Bronchial epithelial cell (primary cell): ENCODE results near the gene MKS1. TPM values are rescaled to one million over a fixed set of nuclear protein-coding genes. Genes with fewer than 3 reads are reported as not detected.
A peak's percentile ranks its signal among the peaks of the same experiment; 100 is the strongest.

ENCODE experiments used
- DNase-seq: peaks from one replicate; pipeline ENCODE4 v3.0.0-alpha.2; 2010; ENCODE audit warnings: low read depth
- FAIRE-seq: peaks from 2 replicates; lab custom pipeline; 2011; peaks lifted over from hg19 to GRCh38; lab: Jason Lieb, UNC
- H3K27me3 ChIP-seq: 2 replicates; pipeline ENCODE4 v1.5.1; 2011; ENCODE audit warnings: low read length; ENCODE audit not compliant: control insufficient read depth, insufficient read depth
- H3K36me3 ChIP-seq: 2 replicates; pipeline ENCODE4 v1.5.1; 2011; ENCODE audit warnings: low read length; ENCODE audit not compliant: control insufficient read depth, insufficient read depth
- H3K4me3 ChIP-seq: 2 replicates; pipeline ENCODE4 v1.5.1; 2011; ENCODE audit warnings: mild to moderate bottlenecking, low read depth, low read length, control low read depth
- total RNA-seq: library from RNA; depleted of rRNA; stranded (reverse); fragments of >200 nt; gene quantifications from 2 replicates; pipeline ENCODE4 v1.2.1, GENCODE V29; 2014
- TF ChIP-seq, protein P1 (sequence below): IDR thresholded peaks from 2 replicates; pipeline ENCODE4 v1.5.1; 2011; ENCODE audit warnings: mild to moderate bottlenecking, moderate library complexity, low read length, control low read depth, inconsistent platforms; ENCODE audit not compliant: insufficient read depth, severe bottlenecking

MKS1 gene
- total RNA-seq, 1 donor from 2014 or later = 11.1 TPM

GRCh38 chr17:58238147-58238634, 19.1 kb upstream of the MKS1 start, which contains the start of gene LPO:
Gene LPO, plus strand, starts transcription at chr17:58238584. Its CDS starts 4,396 bp downstream, at chr17:58242980.
- TF ChIP-seq, protein P1, sequence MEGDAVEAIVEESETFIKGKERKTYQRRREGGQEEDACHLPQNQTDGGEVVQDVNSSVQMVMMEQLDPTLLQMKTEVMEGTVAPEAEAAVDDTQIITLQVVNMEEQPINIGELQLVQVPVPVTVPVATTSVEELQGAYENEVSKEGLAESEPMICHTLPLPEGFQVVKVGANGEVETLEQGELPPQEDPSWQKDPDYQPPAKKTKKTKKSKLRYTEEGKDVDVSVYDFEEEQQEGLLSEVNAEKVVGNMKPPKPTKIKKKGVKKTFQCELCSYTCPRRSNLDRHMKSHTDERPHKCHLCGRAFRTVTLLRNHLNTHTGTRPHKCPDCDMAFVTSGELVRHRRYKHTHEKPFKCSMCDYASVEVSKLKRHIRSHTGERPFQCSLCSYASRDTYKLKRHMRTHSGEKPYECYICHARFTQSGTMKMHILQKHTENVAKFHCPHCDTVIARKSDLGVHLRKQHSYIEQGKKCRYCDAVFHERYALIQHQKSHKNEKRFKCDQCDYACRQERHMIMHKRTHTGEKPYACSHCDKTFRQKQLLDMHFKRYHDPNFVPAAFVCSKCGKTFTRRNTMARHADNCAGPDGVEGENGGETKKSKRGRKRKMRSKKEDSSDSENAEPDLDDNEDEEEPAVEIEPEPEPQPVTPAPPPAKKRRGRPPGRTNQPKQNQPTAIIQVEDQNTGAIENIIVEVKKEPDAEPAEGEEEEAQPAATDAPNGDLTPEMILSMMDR = no peak
- H3K27me3 ChIP-seq = peaks cover 11% of the 10 kb centered on the region
- DNase-seq (no peak), FAIRE-seq (peak; percentile 66)
- no peaks in the 10 kb centered on the region for H3K36me3 ChIP-seq
- no peak within 1 kb of the TSS for H3K4me3 ChIP-seq

- Histone ChIP-seq H3K36me3 (no peaks in the 10 kb centered on the region), H3K27me3 (peaks cover 2% of the 10 kb centered on the region), H3K4me3 (no peak overlapping the region)
- TF ChIP-seq, protein P1 = no peak
- FAIRE-seq (peak; percentile 89), DNase-seq (no peak)
Measured at GRCh38 chr17:58236394-58236793, 17.3 kb upstream of the MKS1 start.

DNA sequence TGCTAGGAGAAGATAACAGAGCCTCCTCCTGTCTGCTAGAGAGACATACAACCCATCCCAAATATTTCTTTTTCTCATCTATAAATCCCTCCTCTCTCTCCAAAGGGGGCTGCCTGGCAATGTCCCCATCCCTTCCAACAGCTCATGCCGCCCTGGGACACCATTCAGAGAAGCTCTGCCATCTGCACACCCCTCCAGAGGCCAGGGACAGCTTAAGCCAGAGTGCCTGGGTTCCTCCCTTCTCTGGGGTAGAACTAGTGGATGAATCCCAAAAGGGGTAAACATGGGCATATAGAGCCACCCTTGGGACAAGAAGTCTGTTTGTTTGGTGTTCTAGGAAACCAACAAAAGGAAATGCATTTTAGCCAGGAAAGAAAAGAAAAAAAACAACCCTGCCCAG, 16.8 kb upstream of the MKS1 start:
- TF ChIP-seq, protein P1 = no peak
- DNase-seq (no peak), FAIRE-seq (no peak)
- H3K4me3 ChIP-seq = no peak overlapping the region
- H3K36me3 ChIP-seq = no peaks in the 10 kb centered on the region
- H3K27me3 ChIP-seq = peaks cover 2% of the 10 kb centered on the region

DNA sequence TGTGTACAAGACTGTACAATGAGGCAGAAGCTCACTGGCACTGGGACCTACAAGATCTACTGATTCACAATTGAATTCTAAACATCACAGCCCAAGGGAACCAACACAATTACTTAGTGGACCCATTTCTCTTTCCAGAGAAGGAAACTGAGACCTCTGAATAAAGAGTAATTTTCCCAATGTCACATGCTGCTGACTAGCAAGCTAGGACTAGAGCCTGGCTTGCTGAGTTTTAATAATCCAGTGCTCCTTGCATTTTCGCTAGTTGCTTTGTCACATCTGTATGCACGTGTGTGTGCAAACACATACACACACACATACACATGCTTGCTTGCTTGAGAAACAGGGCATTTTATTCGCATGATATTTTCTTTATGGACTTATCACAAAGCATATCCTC, 15.5 kb upstream of the MKS1 start:
- no peaks in the 10 kb centered on the region for H3K36me3 ChIP-seq
- TF ChIP-seq, protein P1 = no peak
- H3K27me3 ChIP-seq = peaks cover 2% of the 10 kb centered on the region
- FAIRE-seq (no peak), DNase-seq (no peak)
- no peak overlapping the region for H3K4me3 ChIP-seq

DNA sequence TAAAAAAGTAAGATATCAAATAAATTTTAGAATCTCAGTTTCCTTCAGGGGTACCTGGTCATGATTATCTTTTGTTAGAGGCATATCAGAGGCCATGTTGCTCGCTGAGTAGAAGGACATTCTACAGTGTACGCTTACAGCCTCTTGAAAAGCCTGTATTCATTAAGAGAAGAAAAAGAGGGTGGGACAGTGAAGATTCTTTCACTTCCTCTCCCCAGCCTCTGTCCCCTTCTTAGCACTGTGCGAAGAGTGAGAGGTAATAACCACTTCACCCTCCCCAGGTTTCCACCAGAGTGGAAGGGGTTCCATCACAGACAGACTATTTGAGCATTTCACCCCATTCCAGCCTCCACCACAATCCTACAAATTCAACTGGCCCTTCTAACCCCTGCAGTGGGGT, 14.5 kb upstream of the MKS1 start:
- TF ChIP-seq, protein P1 = no peak
- peaks cover 2% of the 10 kb centered on the region for H3K27me3 ChIP-seq
- FAIRE-seq = no peak

GRCh38 chr17:58232707-58233156, 13.7 kb upstream of the MKS1 start:
- Histone ChIP-seq H3K4me3 (no peak overlapping the region), H3K27me3 (no peaks in the 10 kb centered on the region), H3K36me3 (no peaks in the 10 kb centered on the region)
- FAIRE-seq (peak; percentile 52), DNase-seq (peak; percentile 94)
- TF ChIP-seq, protein P1 = no peak

More for the DNA sequence above, 14.5 kb upstream of the MKS1 start:
- H3K36me3 ChIP-seq = no peaks in the 10 kb centered on the region
- DNase-seq = no peak
- H3K4me3 ChIP-seq = no peak overlapping the region
